WTC11 (cell line): ENCODE measurements around the gene PTPRK. TPM values are rescaled to one million over a fixed set of nuclear protein-coding genes. Genes with fewer than 3 reads are reported as not detected.
A peak's percentile ranks its signal among the peaks of the same experiment; 100 is the strongest.

ENCODE experiments used
- ATAC-seq: fragments of 200-7000 bp; cut with Tn5 transposase; 2 replicates; pipeline ENCODE4 v1.10.0; 2021; ENCODE audit warnings: mild to moderate bottlenecking, moderate library complexity
- CTCF ChIA-PET: fragments of 300-600 bp; sonication (Branson Sonifier 250); formaldehyde crosslinking; loops from one replicate; lab custom pipeline; 2021; ENCODE audit warnings: antibody characterized with exemption; lab: Charles Lee
- POLR2A ChIA-PET: fragments of 350-600 bp; sonication (Branson Sonifier 250); formaldehyde crosslinking; loops from one replicate; lab custom pipeline; 2021; ENCODE audit warnings: antibody characterized with exemption; lab: Charles Lee
- DNase-seq: peaks from one replicate; pipeline ENCODE4 v3.0.0; 2021; ENCODE audit warnings: low spot score
- H3K27ac Mint-ChIP-seq: 2 replicates; pipeline ENCODE4 v1.8.0; 2021; ENCODE audit warnings: mixed read lengths
- H3K27me3 Mint-ChIP-seq: 2 replicates; pipeline ENCODE4 v1.8.0; 2021; ENCODE audit warnings: low read depth, mild to moderate bottlenecking, moderate library complexity, mixed read lengths
- H3K36me3 Mint-ChIP-seq: 2 replicates; pipeline ENCODE4 v1.8.0; 2021; ENCODE audit warnings: mixed read lengths
- H3K4me1 Mint-ChIP-seq: 2 replicates; pipeline ENCODE4 v1.8.0; 2022; ENCODE audit warnings: mixed read lengths
- H3K4me3 Mint-ChIP-seq: 2 replicates; pipeline ENCODE4 v1.8.0; 2021; ENCODE audit warnings: mild to moderate bottlenecking, moderate library complexity, mixed read lengths
- H3K9me3 Mint-ChIP-seq: 2 replicates; pipeline ENCODE4 v1.8.0; 2021; ENCODE audit warnings: mixed read lengths
- CDX4 ChIP-seq: fragments of 250-450 bp; sonication (Bioruptor Pico); IDR thresholded peaks from 2 replicates; pipeline ENCODE4 v1.9.0; 2021; ENCODE audit warnings: moderate library complexity, mild to moderate bottlenecking, inconsistent platforms, borderline replicate concordance
- ELF4 ChIP-seq: sonication (generic); formaldehyde crosslinking; IDR thresholded peaks from 2 replicates; pipeline ENCODE4 v1.8.1; 2022; ENCODE audit warnings: low read depth, mild to moderate bottlenecking, moderate library complexity, missing genetic modification reagents
- ERG ChIP-seq: fragments of 250-450 bp; sonication (Bioruptor Pico); IDR thresholded peaks from 2 replicates; pipeline ENCODE4 v1.8.0; 2021; ENCODE audit warnings: mild to moderate bottlenecking
- ESRRA ChIP-seq: sonication (generic); formaldehyde crosslinking; IDR thresholded peaks from 2 replicates; pipeline ENCODE4 v1.8.1; 2022; ENCODE audit warnings: mild to moderate bottlenecking, missing genetic modification reagents, borderline replicate concordance
- GRHL2 ChIP-seq: fragments of 250-450 bp; sonication (Bioruptor Pico); IDR thresholded peaks from 2 replicates; pipeline ENCODE4 v1.8.0; 2022; ENCODE audit warnings: mild to moderate bottlenecking, moderate library complexity; ENCODE audit not compliant: insufficient replicate concordance, severe bottlenecking
- KAT7 ChIP-seq: sonication (generic); formaldehyde crosslinking; IDR thresholded peaks from 2 replicates; pipeline ENCODE4 v1.8.1; 2023; ENCODE audit warnings: missing genetic modification reagents, mild to moderate bottlenecking, borderline replicate concordance
- MAX ChIP-seq: sonication (generic); formaldehyde crosslinking; IDR thresholded peaks from 2 replicates; pipeline ENCODE4 v1.8.0; 2022; ENCODE audit warnings: mild to moderate bottlenecking, missing genetic modification reagents
- RELA ChIP-seq: sonication (generic); formaldehyde crosslinking; IDR thresholded peaks from 2 replicates; pipeline ENCODE4 v1.8.1; 2022; ENCODE audit warnings: missing genetic modification reagents, mild to moderate bottlenecking, borderline replicate concordance
- RORB ChIP-seq: fragments of 250-450 bp; sonication (Bioruptor Pico); IDR thresholded peaks from 2 replicates; pipeline ENCODE4 v1.9.0; 2021; ENCODE audit warnings: mild to moderate bottlenecking
- SOX15 ChIP-seq: fragments of 250-450 bp; sonication (Bioruptor Pico); IDR thresholded peaks from 2 replicates; pipeline ENCODE4 v1.9.0; 2021; ENCODE audit warnings: mild to moderate bottlenecking
- SP1 ChIP-seq: sonication (generic); formaldehyde crosslinking; conservative IDR thresholded peaks from 2 replicates; pipeline ENCODE4 v1.8.1; 2022; ENCODE audit warnings: missing genetic modification reagents
- ZNF121 ChIP-seq: sonication (generic); formaldehyde crosslinking; IDR thresholded peaks from 2 replicates; pipeline ENCODE4 v1.8.0; 2023; ENCODE audit warnings: missing genetic modification reagents
- ZNF219 ChIP-seq: sonication (generic); formaldehyde crosslinking; IDR thresholded peaks from 2 replicates; pipeline ENCODE4 v1.8.0; 2023; ENCODE audit warnings: missing genetic modification reagents, mild to moderate bottlenecking, borderline replicate concordance
- ZNF317 ChIP-seq: sonication (generic); formaldehyde crosslinking; IDR thresholded peaks from 2 replicates; pipeline ENCODE4 v1.8.1; 2023; ENCODE audit warnings: low read depth, mild to moderate bottlenecking, moderate library complexity, missing genetic modification reagents, borderline replicate concordance
- ZNF416 ChIP-seq: fragments of 250-450 bp; sonication (Bioruptor Pico); IDR thresholded peaks from 2 replicates; pipeline ENCODE4 v1.9.0; 2021; ENCODE audit warnings: mild to moderate bottlenecking, inconsistent platforms
- ZNF532 ChIP-seq: fragments of 250-450 bp; sonication (Bioruptor Pico); IDR thresholded peaks from 2 replicates; pipeline ENCODE4 v1.9.0; 2021; ENCODE audit warnings: mild to moderate bottlenecking, borderline replicate concordance
- total RNA-seq: library from RNA; stranded (reverse); gene quantifications from 3 replicates; pipeline ENCODE4 v1.2.3, GENCODE V29; 2021
- TF ChIP-seq, protein P1 (sequence below): sonication (generic); formaldehyde crosslinking; IDR thresholded peaks from 2 replicates; pipeline ENCODE4 v1.8.1; 2022; ENCODE audit warnings: mild to moderate bottlenecking, missing genetic modification reagents, moderate library complexity, borderline replicate concordance

Gene PTPRK
- total RNA-seq, 1 experiment from 2014 or later, result 44.8 TPM

DNA sequence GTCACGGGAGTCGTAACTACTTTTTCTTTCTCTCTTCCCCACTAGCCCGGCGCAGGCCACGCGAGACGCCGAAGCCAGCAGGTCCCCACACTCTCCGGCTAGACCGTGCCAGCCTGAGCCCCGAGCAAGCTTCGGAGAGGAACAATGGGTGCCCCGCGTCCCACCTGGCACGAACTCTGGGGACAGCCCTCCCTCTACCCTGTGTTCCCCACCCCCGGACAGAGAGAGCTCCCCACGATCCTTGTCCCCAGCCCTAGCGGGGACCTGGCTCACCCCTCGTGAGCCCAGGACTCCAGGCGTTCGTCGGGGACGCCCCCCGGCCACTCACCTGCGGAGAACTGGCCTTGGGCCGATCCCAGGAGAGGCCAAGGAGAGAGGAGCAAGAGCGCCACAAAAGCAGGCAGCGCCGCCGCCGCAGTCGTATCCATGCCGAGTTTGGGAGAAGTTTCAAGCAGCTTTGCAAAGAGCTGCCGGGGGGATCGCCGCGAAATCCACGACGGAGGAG, 416 bp downstream of the PTPRK start (continued):
- TF ChIP-seq ELF4 (CRISPR knock-in tag), result no peak
- TF ChIP-seq RELA (CRISPR knock-in tag), result peak; percentile 72; the same call in 1 of the 2 replicates
- no peak for TF ChIP-seq ERG (CRISPR knock-in tag)
- no peak for TF ChIP-seq ZNF121 (CRISPR knock-in tag)
- no peak for TF ChIP-seq GRHL2 (CRISPR knock-in tag)

- TF ChIP-seq, protein P1, sequence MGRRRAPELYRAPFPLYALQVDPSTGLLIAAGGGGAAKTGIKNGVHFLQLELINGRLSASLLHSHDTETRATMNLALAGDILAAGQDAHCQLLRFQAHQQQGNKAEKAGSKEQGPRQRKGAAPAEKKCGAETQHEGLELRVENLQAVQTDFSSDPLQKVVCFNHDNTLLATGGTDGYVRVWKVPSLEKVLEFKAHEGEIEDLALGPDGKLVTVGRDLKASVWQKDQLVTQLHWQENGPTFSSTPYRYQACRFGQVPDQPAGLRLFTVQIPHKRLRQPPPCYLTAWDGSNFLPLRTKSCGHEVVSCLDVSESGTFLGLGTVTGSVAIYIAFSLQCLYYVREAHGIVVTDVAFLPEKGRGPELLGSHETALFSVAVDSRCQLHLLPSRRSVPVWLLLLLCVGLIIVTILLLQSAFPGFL (CRISPR knock-in tag), result 0 out of 2 replicates have a peak, but pooled peaks have one; percentile 52
- TF ChIP-seq KAT7, result 0 out of 2 replicates have a peak, but pooled peaks have one; percentile 62
- TF ChIP-seq ESRRA (CRISPR knock-in tag), result no peak
- TF ChIP-seq CDX4, result no peak
- 0 out of 2 replicates have a peak, but pooled peaks have one; percentile 35 for TF ChIP-seq SP1 (CRISPR knock-in tag)
- TF ChIP-seq MAX (CRISPR knock-in tag), result 0 out of 2 replicates have a peak, but pooled peaks have one; percentile 26
- POLR2A ChIA-PET, result interaction anchor here (0.6 to 1.2 kb wide), 6 partner anchors 10 to 224 kb away, joined by 3 to 4 read pairs (median 3); no protein-coding TSS in a partner anchor
- H3K4me3 Mint-ChIP-seq, result peak overlapping the region; percentile 86
- no peaks in the 10 kb centered on the region for H3K9me3 Mint-ChIP-seq
- ATAC-seq (peak; percentile 58), DNase-seq (peak; percentile 67)
- CTCF ChIA-PET, result interaction anchor here (1.4 to 1.5 kb wide), 2 partner anchors 35 to 40 kb away, joined by 3 to 4 read pairs; no protein-coding TSS in a partner anchor
- H3K36me3 Mint-ChIP-seq, result no peaks in the 10 kb centered on the region
- peaks cover 5% of the 10 kb centered on the region; the same call in 1 of the 2 replicates for H3K27me3 Mint-ChIP-seq
- peak overlapping the region; percentile 99 for H3K27ac Mint-ChIP-seq
- peaks cover 44% of the 10 kb centered on the region for H3K4me1 Mint-ChIP-seq
Observed at GRCh38 chr6:128519132-128519930, 1.1 kb downstream of the PTPRK start.

GRCh38 chr6:128518434-128519131, 1.8 kb downstream of the PTPRK start:
- no peaks in the 10 kb centered on the region for H3K9me3 Mint-ChIP-seq
- peaks cover 5% of the 10 kb centered on the region; the same call in 1 of the 2 replicates for H3K27me3 Mint-ChIP-seq
- POLR2A ChIA-PET, result interaction anchor here (1.2 kb wide), 1 partner anchor 11 kb away, joined by 3 read pairs; no protein-coding TSS in a partner anchor
- no peak for TF ChIP-seq RORB (CRISPR knock-in tag)
- no peak for TF ChIP-seq ZNF317
- no peak for TF ChIP-seq GRHL2 (CRISPR knock-in tag)
- TF ChIP-seq SOX15 (CRISPR knock-in tag), result no peak
- TF ChIP-seq ZNF532 (CRISPR knock-in tag), result no peak
- no peak for TF ChIP-seq ZNF416
- no peak for TF ChIP-seq ZNF219 (CRISPR knock-in tag)
- H3K4me1 Mint-ChIP-seq, result peaks cover 48% of the 10 kb centered on the region
- no peaks in the 10 kb centered on the region for H3K36me3 Mint-ChIP-seq
- peak overlapping the region; percentile 15; the same call in 1 of the 2 replicates for H3K27ac Mint-ChIP-seq
- H3K4me3 Mint-ChIP-seq, result peak overlapping the region; percentile 86
- CTCF ChIA-PET, result interaction anchor here (1.4 to 1.5 kb wide), 2 partner anchors 34 to 39 kb away, joined by 3 to 4 read pairs; no protein-coding TSS in a partner anchor
- DNase-seq (no peak), ATAC-seq (no peak)
